ENCODE results near the gene ARID1B. TPM values are rescaled to one million over a fixed set of nuclear protein-coding genes. Genes with fewer than 3 reads are reported as not detected.

ARID1B gene
- total RNA-seq, 1 donor from 2014 or later = 101 TPM

DNA sequence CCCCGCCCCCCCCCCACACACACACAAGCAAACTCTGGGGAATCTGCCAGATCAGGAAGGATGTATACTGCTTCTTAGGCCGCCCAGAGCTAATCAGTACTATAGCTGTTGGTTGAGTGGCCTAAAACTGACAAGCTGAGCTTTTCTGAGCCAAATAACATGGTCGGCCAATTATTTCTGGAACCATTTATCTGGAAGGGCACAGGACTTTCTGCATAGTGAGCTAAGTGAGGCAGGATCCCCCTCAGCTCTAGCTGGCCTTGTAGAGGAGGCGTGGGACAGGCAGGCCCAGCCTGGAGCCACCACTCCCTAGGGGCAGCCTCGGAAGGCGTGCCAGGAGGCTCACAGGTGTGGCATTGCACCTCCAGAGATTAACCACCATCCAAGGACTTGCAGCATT, 346.1 kb downstream of the ARID1B start:
- no peak overlapping the region for H3K4me3 Mint-ChIP-seq
- TF ChIP-seq, protein P1, sequence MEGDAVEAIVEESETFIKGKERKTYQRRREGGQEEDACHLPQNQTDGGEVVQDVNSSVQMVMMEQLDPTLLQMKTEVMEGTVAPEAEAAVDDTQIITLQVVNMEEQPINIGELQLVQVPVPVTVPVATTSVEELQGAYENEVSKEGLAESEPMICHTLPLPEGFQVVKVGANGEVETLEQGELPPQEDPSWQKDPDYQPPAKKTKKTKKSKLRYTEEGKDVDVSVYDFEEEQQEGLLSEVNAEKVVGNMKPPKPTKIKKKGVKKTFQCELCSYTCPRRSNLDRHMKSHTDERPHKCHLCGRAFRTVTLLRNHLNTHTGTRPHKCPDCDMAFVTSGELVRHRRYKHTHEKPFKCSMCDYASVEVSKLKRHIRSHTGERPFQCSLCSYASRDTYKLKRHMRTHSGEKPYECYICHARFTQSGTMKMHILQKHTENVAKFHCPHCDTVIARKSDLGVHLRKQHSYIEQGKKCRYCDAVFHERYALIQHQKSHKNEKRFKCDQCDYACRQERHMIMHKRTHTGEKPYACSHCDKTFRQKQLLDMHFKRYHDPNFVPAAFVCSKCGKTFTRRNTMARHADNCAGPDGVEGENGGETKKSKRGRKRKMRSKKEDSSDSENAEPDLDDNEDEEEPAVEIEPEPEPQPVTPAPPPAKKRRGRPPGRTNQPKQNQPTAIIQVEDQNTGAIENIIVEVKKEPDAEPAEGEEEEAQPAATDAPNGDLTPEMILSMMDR (conservative IDR thresholded peaks at IDR 0.05) = no peak
- DNase-seq (ENCODE audit: low read depth, low spot score) = no peak
- H3K27ac Mint-ChIP-seq (ENCODE audit: unreplicated experiment) = no peak overlapping the region
- no peaks in the 10 kb centered on the region for H3K9me3 Mint-ChIP-seq
- no peaks in the 10 kb centered on the region for H3K27me3 Mint-ChIP-seq (ENCODE audit: low read depth)
- H3K4me1 Mint-ChIP-seq = peaks cover 11% of the 10 kb centered on the region
- peaks cover under 1% of the 10 kb centered on the region for H3K36me3 Mint-ChIP-seq (ENCODE audit: low read depth)

DNA sequence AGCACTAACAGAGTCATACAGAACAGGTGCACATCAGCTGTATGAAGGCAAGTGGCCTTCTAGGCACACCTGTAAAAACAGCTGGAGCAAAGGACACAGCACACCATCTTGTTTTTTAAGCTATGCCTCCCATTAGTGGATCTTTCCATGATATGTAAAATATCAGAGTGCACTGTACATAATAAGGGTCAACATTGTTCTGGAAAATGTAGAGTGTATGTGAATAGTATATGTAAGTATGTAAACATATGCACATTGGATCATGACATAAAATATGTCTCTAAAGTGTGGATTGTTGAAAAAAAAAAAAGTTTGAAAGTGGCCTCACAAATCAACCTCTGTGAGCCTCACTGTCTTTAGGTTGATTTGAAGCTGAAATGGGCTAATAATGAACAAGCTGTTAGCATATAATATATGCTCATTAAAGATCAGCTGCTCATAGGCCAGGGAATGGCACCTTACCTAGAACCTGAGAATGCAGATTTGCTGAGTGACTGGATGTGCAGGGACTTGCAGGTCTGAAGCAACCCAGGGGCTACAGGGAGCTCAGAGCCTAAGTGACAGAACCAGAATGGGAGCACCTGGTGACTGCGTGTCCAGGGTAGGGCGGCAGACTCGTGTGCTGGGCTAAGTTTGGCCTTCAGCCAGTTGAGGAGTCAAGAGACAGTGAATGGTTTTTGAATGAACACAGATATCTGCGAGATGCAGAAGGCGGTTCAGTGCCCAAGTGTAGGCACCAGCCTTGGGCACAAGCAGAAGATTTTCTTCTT, 347.5 kb downstream of the ARID1B start:
- no peak for DNase-seq (ENCODE audit: low read depth, low spot score)
- Mint-ChIP-seq H3K9me3 (no peaks in the 10 kb centered on the region), H3K27ac (ENCODE audit: unreplicated experiment) (no peak overlapping the region), H3K4me1 (peaks cover 11% of the 10 kb centered on the region), H3K4me3 (no peak overlapping the region), H3K27me3 (ENCODE audit: low read depth) (no peaks in the 10 kb centered on the region), H3K36me3 (ENCODE audit: low read depth) (peaks cover 4% of the 10 kb centered on the region)
- TF ChIP-seq, protein P1 (conservative IDR thresholded peaks at IDR 0.05) = no peak

DNA sequence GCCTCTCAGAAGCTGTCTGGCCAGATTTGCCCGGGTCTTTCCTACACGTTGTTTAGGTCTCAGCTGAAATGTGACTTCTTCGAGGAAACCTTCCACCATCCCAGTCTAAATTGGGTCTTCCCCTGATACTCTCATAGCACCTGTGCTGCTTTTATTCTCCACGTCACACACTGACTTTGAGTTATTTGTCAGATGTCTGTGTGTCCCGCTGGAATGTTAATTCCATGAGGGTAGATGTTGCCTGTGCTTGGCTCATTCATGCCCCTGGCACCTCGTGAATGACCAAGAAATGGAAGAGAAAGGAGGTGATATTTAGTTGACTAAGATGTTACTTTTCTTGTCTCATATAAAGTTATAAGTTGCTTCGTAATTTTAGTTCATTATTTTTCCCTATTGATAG, 348.4 kb downstream of the ARID1B start:
- no peak overlapping the region for H3K27ac Mint-ChIP-seq (ENCODE audit: unreplicated experiment)
- H3K9me3 Mint-ChIP-seq = no peaks in the 10 kb centered on the region
- TF ChIP-seq, protein P1 (conservative IDR thresholded peaks at IDR 0.05) = no peak
- peaks cover 11% of the 10 kb centered on the region for H3K4me1 Mint-ChIP-seq
- H3K36me3 Mint-ChIP-seq (ENCODE audit: low read depth) = peaks cover 4% of the 10 kb centered on the region
- no peak for DNase-seq (ENCODE audit: low read depth, low spot score)
- no peak overlapping the region for H3K4me3 Mint-ChIP-seq
- no peaks in the 10 kb centered on the region for H3K27me3 Mint-ChIP-seq (ENCODE audit: low read depth)

DNA sequence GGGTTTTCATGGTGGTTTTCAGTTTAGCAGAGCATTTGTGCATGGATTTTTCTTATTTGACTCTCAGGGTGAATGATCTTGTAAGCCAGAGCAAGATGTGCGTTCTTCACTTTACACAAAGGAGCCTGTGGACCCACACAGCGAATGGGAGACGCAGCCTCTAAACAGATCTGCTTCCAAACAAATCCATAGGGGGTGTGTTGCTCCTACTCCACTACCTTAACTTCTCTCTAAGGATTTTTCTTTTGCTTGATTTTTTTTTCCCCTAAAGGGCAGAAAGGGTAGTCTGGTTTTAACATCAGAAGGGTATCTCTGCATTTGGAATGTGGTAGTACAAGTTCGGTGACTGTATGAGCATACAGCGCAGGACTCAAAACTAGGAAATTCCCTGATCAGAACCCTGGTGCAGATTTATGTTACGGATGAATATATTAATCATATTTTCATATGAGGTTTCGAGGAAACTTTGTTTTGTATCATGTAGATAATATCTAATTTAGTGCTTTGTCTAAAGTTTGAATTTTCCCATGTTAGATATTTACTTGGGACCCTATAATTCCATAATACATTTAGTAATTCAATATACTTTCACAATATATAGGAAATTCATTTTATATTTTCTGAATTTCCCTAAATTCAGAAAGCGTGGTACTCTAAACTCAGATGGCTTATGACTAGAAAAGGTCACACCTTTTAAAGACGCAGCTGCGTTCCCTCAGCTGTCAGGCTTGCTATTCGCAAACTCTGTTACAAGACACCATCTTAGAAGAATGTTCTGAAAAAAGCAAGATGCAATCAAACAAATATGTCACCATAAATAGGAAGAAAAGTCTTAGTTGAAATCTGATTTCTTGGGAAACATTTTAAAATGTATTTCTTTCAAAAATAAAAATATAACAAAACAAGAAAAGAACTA, 349.3 kb downstream of the ARID1B start:
- TF ChIP-seq, protein P1 (conservative IDR thresholded peaks at IDR 0.05) = no peak
- Mint-ChIP-seq H3K36me3 (ENCODE audit: low read depth) (peaks cover 6% of the 10 kb centered on the region), H3K27me3 (ENCODE audit: low read depth) (no peaks in the 10 kb centered on the region), H3K27ac (ENCODE audit: unreplicated experiment) (no peak overlapping the region), H3K4me1 (peaks cover 15% of the 10 kb centered on the region), H3K9me3 (no peaks in the 10 kb centered on the region), H3K4me3 (no peak overlapping the region)
- DNase-seq (ENCODE audit: low read depth, low spot score) = no peak

DNA sequence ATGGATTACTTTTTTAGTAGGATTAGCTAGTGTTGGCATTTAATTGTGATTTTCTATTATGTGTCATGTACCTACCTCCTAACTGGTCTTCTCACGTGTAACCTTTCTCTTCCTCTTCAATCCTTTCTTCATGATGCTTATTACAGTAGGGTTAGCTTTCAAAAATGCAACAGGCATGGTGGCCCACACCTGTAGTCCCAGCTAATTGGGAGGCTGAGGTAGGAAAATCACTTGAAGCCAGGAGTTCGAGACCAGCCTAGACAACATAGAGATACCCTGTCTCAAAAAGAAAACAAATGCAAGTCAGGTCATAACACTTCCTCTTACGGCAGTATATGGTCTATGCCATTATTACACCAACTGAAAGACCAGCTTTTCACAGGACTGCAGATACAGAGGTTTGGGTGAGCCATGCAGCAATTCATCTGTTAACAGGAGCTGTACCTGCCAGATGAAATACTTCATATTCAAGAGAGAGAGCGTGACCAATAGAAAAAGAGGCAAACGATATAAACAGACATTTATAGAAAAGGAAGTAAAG, 351.1 kb downstream of the ARID1B start:
- no peaks in the 10 kb centered on the region for H3K9me3 Mint-ChIP-seq
- no peak for DNase-seq (ENCODE audit: low read depth, low spot score)
- H3K27me3 Mint-ChIP-seq (ENCODE audit: low read depth) = no peaks in the 10 kb centered on the region
- H3K4me3 Mint-ChIP-seq = no peak overlapping the region
- peaks cover 6% of the 10 kb centered on the region for H3K36me3 Mint-ChIP-seq (ENCODE audit: low read depth)
- H3K27ac Mint-ChIP-seq (ENCODE audit: unreplicated experiment) = no peak overlapping the region
- TF ChIP-seq, protein P1 (conservative IDR thresholded peaks at IDR 0.05) = no peak
- H3K4me1 Mint-ChIP-seq = peaks cover 15% of the 10 kb centered on the region

Measured in neural crest cell (in vitro differentiated cells).